ENCODE data around the gene C22orf31.

DNA sequence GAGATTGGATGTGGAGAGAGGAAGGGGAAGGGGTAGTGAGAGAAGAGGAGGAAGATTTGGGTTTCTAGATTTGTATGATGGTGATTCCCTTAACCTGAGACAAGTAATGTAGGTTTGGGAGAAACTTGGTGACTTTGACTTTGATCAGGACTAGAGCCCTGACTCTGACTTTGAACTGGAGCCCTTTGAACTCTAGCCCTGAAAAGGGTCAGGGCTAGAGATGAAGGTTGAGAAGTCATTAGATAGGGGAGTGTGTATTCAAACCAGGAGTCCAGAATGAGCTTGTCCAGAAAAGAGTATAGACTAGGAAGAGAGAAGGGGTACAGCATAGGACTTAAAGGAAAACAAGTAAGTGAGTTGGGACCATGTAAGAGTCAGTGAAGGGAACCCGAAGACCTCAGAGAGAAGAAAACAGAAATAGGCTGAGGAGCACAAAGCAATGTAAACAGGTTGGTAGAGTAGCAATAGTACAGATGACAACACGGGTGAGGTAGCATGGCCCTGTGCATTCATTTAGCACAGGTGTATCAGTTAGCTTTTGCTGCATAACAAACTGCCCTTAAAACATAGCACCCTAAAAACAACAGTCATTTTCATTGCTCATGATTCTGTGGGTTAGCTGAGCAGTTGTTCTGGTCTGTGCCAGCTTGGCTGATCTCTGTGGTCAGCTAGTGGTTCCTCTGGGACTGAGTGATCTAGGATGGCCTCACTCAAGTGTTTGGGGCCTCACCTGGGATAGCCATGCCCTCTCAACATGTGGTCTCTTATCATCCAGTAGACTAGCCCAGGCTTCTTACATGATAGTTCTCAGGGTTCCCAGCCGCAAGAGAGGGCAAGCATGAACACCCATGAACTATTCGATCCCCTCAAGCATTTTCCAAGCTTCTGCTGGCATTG lies 43.1 kb downstream of the C22orf31 start:
- TF ChIP-seq, protein P1, sequence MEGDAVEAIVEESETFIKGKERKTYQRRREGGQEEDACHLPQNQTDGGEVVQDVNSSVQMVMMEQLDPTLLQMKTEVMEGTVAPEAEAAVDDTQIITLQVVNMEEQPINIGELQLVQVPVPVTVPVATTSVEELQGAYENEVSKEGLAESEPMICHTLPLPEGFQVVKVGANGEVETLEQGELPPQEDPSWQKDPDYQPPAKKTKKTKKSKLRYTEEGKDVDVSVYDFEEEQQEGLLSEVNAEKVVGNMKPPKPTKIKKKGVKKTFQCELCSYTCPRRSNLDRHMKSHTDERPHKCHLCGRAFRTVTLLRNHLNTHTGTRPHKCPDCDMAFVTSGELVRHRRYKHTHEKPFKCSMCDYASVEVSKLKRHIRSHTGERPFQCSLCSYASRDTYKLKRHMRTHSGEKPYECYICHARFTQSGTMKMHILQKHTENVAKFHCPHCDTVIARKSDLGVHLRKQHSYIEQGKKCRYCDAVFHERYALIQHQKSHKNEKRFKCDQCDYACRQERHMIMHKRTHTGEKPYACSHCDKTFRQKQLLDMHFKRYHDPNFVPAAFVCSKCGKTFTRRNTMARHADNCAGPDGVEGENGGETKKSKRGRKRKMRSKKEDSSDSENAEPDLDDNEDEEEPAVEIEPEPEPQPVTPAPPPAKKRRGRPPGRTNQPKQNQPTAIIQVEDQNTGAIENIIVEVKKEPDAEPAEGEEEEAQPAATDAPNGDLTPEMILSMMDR (conservative IDR thresholded peaks at IDR 0.05; ENCODE audit: low read depth, low read length) = no peak
- no peak for TF ChIP-seq EZH2 (IDR thresholded peaks at IDR 0.05; ENCODE audit: borderline replicate concordance, low read depth, low read length, poor library complexity, severe bottlenecking)
